K562 (cell line): Measurements from ENCODE around the gene GPR108. TPM values are rescaled to one million over a fixed set of nuclear protein-coding genes. Genes with fewer than 3 reads are reported as not detected.

Experiments used
- ARID2 ChIP-seq: fragments of 450-650 bp; IDR thresholded peaks from 2 replicates; pipeline ENCODE4 v1.6.1; 2017; ENCODE audit warnings: antibody characterized with exemption, mild to moderate bottlenecking
- ARID3A ChIP-seq: IDR thresholded peaks from 2 replicates; pipeline ENCODE4 v1.6.1; 2012; ENCODE audit warnings: low read depth, low read length, improper control_type of control experiment, borderline replicate concordance
- BHLHE40 ChIP-seq: IDR thresholded peaks from 2 replicates; pipeline ENCODE4 v1.6.1; 2011; ENCODE audit warnings: low read length, improper control_type of control experiment
- CAMTA2 ChIP-seq: fragments of 250-450 bp; sonication (Bioruptor Pico); conservative IDR thresholded peaks from 2 replicates; pipeline ENCODE4 v1.5.1; 2022
- CEBPG ChIP-seq, 3 experiments: fragments of 200-800 bp in 1 of 3; sonication (Bioruptor generic) in 1 of 3; sonication (generic) in 1 of 3; formaldehyde crosslinking in 1 of 3; IDR thresholded peaks in 2 of 3; conservative IDR thresholded peaks in 1 of 3; 2 replicates each; pipeline versions ENCODE4 v1.6.1 to v1.8.0; 2016 to 2022; ENCODE audit warnings: missing compliant biosample characterization in 2 of 3, missing genetic modification characterization in 2 of 3, mild to moderate bottlenecking in 1 of 3, missing genetic modification reagents in 1 of 3
- CREBBP ChIP-seq: IDR thresholded peaks from one replicate; pipeline ENCODE4 v1.6.1; 2012; ENCODE audit warnings: low read depth, mild to moderate bottlenecking, control low read depth, inconsistent platforms, low read length
- GTF2E2 ChIP-seq: fragments of 200-800 bp; sonication (Bioruptor generic); IDR thresholded peaks from 2 replicates; pipeline ENCODE4 v1.6.1; 2016; ENCODE audit warnings: missing genetic modification characterization, missing compliant biosample characterization
- HINFP ChIP-seq: fragments of 450-650 bp; conservative IDR thresholded peaks from 2 replicates; pipeline ENCODE4 v1.6.1; 2016; ENCODE audit warnings: missing genetic modification characterization, low read depth, mild to moderate bottlenecking, control low read depth, missing compliant biosample characterization
- HNRNPUL1 ChIP-seq: fragments of 200-400 bp; formaldehyde crosslinking; IDR thresholded peaks from 2 replicates; pipeline ENCODE4 v1.6.1; 2017; ENCODE audit warnings: low read length
- KLF10 ChIP-seq: fragments of 250-450 bp; sonication (Bioruptor Pico); IDR thresholded peaks from 2 replicates; pipeline ENCODE4 v1.6.1; 2021; ENCODE audit warnings: matching md5 sums
- MAFF ChIP-seq: IDR thresholded peaks from 2 replicates; pipeline ENCODE4 v1.6.1; 2012; ENCODE audit warnings: low read length, improper control_type of control experiment
- NR4A1 ChIP-seq, 2 experiments: fragments of 250-450 bp in 1 of 2; fragments of 450-650 bp in 1 of 2; sonication (Bioruptor Pico) in 1 of 2; IDR thresholded peaks; 2 replicates each; pipeline versions ENCODE4 v1.4.0 to v1.6.1; 2016 to 2020; ENCODE audit warnings: mild to moderate bottlenecking in 2 of 2, missing compliant biosample characterization in 1 of 2, missing genetic modification characterization in 1 of 2, moderate library complexity in 1 of 2
- RBBP5 ChIP-seq: fragments of 200-600 bp; sonication (generic); IDR thresholded peaks from 2 replicates; pipeline ENCODE4 v1.6.1; 2012; ENCODE audit warnings: borderline replicate concordance, mild to moderate bottlenecking, low read length, control low read depth, inconsistent platforms; ENCODE audit not compliant: insufficient read depth, poor library complexity, severe bottlenecking
- SRF ChIP-seq, 2 experiments: fragments of 250-450, 450-650 bp in 1 of 2; sonication (Bioruptor Pico) in 1 of 2; sonication (generic) in 1 of 2; formaldehyde crosslinking; IDR thresholded peaks; 2 replicates each; pipeline versions ENCODE4 v1.5.0 to v1.5.1; 2020 to 2022; ENCODE audit warnings: mild to moderate bottlenecking in 1 of 2, missing genetic modification reagents in 1 of 2
- STAT5A ChIP-seq: IDR thresholded peaks from 2 replicates; pipeline ENCODE4 v1.6.1; 2012; ENCODE audit warnings: low read length, inconsistent platforms, borderline replicate concordance
- SUPT5H ChIP-seq: fragments of 450-650 bp; IDR thresholded peaks from 2 replicates; pipeline ENCODE4 v1.6.1; 2016
- TCF15 ChIP-seq: fragments of 250-450 bp; sonication (Bioruptor Pico); IDR thresholded peaks from 2 replicates; pipeline ENCODE4 v1.8.0; 2022; ENCODE audit warnings: moderate library complexity, mild to moderate bottlenecking, inconsistent platforms
- TEAD2 ChIP-seq: fragments of 450-650 bp; IDR thresholded peaks from 2 replicates; pipeline ENCODE4 v1.6.1; 2016; ENCODE audit warnings: missing genetic modification characterization, control low read depth, missing compliant biosample characterization
- TSC22D4 ChIP-seq: fragments of 450-650 bp; IDR thresholded peaks from 2 replicates; pipeline ENCODE4 v1.6.1; 2016; ENCODE audit warnings: missing genetic modification characterization, missing biosample characterization, control low read depth
- XRCC3 ChIP-seq: fragments of 450-650 bp; IDR thresholded peaks from 2 replicates; pipeline ENCODE4 v1.6.1; 2017; ENCODE audit warnings: mild to moderate bottlenecking, moderate library complexity
- ZBED1 ChIP-seq: IDR thresholded peaks from 2 replicates; pipeline ENCODE4 v1.6.1; 2014
- ZNF124 ChIP-seq: sonication (generic); formaldehyde crosslinking; IDR thresholded peaks from 2 replicates; pipeline ENCODE4 v1.8.1; 2022; ENCODE audit warnings: missing genetic modification reagents
- ZNF197 ChIP-seq: fragments of 200-800 bp; sonication (Bioruptor generic); IDR thresholded peaks from 2 replicates; pipeline ENCODE4 v1.6.1; 2016; ENCODE audit warnings: low read depth, missing genetic modification characterization, missing compliant biosample characterization
- ZNF511 ChIP-seq: sonication (generic); formaldehyde crosslinking; IDR thresholded peaks from 2 replicates; pipeline ENCODE4 v1.8.0; 2022; ENCODE audit warnings: mild to moderate bottlenecking, missing genetic modification reagents
- polyA plus RNA-seq, 8 experiments: library from polyadenylated mRNA; depleted of rRNA in 4 of 8; stranded (reverse) in 5 of 8; unstranded in 3 of 8; fragments of >200 nt; fragmentation: Nextera tagmentation in 2 of 8; fragmentation: Illumina TruSeq in 1 of 8; extraction: Ambion mirVana in 2 of 8; extraction: Trizol in 1 of 8; gene quantifications; 2 replicates each; pipeline versions ENCODE4 v1.2.1 to v1.2.3, GENCODE V29; 2011 to 2014; ENCODE audit warnings: inconsistent platforms in 1 of 8, missing spikeins in 1 of 8
- total RNA-seq, 7 experiments: library from RNA; depleted of rRNA in 6 of 7; stranded (reverse); fragments of >200 nt in 6 of 7; fragmentation: Illumina TruSeq in 2 of 7; extraction: Trizol in 2 of 7; gene quantifications; 2 replicates each; pipeline versions ENCODE4 v1.2.1 to v1.2.3, GENCODE V29; 2011 to 2021; ENCODE audit warnings: low replicate concordance in 1 of 7

The GPR108 gene
- total and polyA plus RNA-seq, 9 of the 15 experiments (the other 6 are each of a cell fraction or from before 2014, with no cell fraction given) = 2.4 to 33.2 (median 24.4) TPM

GRCh38 chr19:6737873-6738786, 750 bp upstream of the GPR108 start (continued):
- 0 out of 4 replicates have a peak, but pooled peaks of 1 of the 2 experiments have one; percentile 2 for TF ChIP-seq SRF (CRISPR knock-in tag; IDR thresholded peaks at IDR 0.05)
- no peak for TF ChIP-seq NR4A1 (CRISPR knock-in tag; IDR thresholded peaks at IDR 0.05)
- TF ChIP-seq NR4A1 (tag; IDR thresholded peaks at IDR 0.05) = peak; percentile 88
- no peak for TF ChIP-seq HNRNPUL1
- TF ChIP-seq XRCC3 = no peak
- TF ChIP-seq RBBP5 = no peak
- no peak for TF ChIP-seq ZNF124 (CRISPR knock-in tag)
- TF ChIP-seq CREBBP = no peak
- TF ChIP-seq CEBPG (CRISPR knock-in tag; IDR thresholded peaks at IDR 0.05) = peak; percentile 77
- TF ChIP-seq CEBPG (tag; conservative IDR thresholded peaks at IDR 0.05 in 1 of 2, IDR thresholded peaks at IDR 0.05 in 1 of 2) = peak; percentile 61 to 88
- no peak for TF ChIP-seq KLF10
- TF ChIP-seq ZNF511 (CRISPR knock-in tag) = no peak
- TF ChIP-seq TEAD2 (tag) = no peak
- no peak for TF ChIP-seq CAMTA2 (CRISPR knock-in tag)
- TF ChIP-seq TCF15 (CRISPR knock-in tag) = no peak
- TF ChIP-seq MAFF = no peak
- no peak for TF ChIP-seq SUPT5H
- no peak; the same call in 1 of the 2 replicates for TF ChIP-seq ZNF197
- no peak for TF ChIP-seq GTF2E2 (tag)
- TF ChIP-seq HINFP (tag) = no peak
- TF ChIP-seq TSC22D4 = no peak
- TF ChIP-seq ZBED1 = no peak
- peak; percentile 27; the same call in 1 of the 2 replicates for TF ChIP-seq STAT5A
- no peak for TF ChIP-seq ARID2
- no peak for TF ChIP-seq ARID3A
- no peak for TF ChIP-seq BHLHE40
